Renal cortex interstitium (tissue), 11 donors: ENCODE measurements around the gene GOLGA7B. TPM values are rescaled to one million over a fixed set of nuclear protein-coding genes. Genes with fewer than 3 reads are reported as not detected.

Experiments
- DNase-seq, 11 donors: peaks; one replicate each; pipeline ENCODE4 v3.0.0-alpha.2; 2013; ENCODE audit warnings: low read depth in 9 of 11, low spot score in 4 of 11; ENCODE audit errors: extremely low read depth in 1 of 11
- polyA plus RNA-seq, 3 donors: library from polyadenylated mRNA; unstranded; fragments of 120-200 nt; gene quantifications; one replicate each; pipeline ENCODE4 v1.2.1, GENCODE V29; 2013; ENCODE audit not compliant: insufficient read length in 3 of 3

GOLGA7B gene
- polyA plus RNA-seq, 3 donors, result 0.31 to 0.43 (median 0.41) TPM

DNA sequence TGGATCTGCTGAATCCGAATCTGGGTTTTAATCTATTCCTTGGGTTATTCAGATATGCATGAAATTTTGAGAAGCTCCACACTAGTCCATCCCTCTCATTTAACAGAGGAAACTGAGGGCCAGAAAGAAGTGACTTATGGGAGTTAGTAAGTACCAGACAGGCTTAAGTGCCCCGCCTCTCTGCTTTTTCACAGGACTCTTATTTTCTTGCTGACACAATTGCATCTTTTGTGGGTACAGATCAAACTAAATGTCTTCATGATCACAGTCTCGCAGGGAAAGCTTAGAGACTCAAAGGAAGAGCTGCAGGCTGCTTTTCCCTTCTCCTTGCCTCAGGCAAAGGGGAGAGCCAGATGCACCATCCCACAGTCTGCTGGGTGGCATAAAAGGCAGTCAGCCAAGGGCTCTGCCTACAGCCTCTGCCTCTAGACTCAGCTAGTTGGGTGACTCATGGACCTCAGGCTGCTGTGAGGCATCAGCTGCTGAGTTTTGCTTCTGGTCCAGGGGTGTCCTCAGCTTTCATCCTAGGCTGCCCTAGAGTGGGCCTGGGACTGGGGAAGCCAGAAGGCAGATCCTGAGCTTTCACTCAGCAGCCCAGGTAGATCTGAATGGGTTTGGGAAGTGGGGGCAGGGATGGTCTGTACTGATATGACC, 11.6 kb downstream of the GOLGA7B start:
- DNase-seq, result no peak

DNA sequence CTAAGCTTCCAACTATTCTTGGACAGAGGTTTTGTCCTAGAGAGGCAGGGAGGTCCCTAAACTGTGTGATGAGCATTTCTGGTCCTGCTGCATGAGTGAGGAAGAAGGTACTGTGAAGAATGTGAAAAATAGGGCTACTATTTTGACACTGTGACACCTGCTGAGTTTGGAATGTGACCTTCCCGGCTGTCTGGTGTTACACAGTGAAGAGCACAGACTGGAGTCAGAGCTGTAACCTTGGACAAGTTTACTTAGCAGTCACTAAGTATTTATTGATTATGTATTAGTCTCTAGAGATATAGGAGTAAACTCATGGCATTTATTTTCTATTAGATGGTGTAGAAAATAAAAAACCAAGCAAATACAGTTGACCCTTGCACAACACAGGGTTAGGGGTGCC, 12.3 kb downstream of the GOLGA7B start:
- no peak for DNase-seq

DNA sequence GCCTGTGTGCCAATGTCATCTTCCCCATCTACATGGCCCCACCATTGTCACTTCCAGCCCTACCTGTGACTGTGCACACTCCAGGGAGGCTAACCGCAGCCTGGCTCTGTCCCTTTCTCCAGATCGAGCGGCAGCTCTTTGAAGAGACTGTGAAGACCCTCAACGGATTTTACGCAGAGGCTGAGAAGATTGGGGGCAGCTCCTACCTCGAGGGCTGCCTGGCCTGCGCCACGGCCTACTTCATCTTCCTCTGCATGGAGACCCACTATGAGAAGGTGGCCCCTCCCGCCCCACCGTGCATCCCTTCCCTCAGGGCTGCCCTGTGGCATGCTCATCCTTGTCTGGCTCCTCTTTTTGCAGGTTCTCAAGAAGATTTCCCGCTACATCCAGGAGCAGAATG, 14.2 kb downstream of the GOLGA7B start:
- no peak for DNase-seq

- DNase-seq, result no peak
These were observed 15.8 kb downstream of the GOLGA7B start for GRCh38 chr10:97865488-97865887.

GRCh38 chr10:97866524-97867219, 17.0 kb downstream of the GOLGA7B start:
- no peak for DNase-seq

- no peak for DNase-seq
These were observed 17.7 kb downstream of the GOLGA7B start for GRCh38 chr10:97867220-97867800.

DNA sequence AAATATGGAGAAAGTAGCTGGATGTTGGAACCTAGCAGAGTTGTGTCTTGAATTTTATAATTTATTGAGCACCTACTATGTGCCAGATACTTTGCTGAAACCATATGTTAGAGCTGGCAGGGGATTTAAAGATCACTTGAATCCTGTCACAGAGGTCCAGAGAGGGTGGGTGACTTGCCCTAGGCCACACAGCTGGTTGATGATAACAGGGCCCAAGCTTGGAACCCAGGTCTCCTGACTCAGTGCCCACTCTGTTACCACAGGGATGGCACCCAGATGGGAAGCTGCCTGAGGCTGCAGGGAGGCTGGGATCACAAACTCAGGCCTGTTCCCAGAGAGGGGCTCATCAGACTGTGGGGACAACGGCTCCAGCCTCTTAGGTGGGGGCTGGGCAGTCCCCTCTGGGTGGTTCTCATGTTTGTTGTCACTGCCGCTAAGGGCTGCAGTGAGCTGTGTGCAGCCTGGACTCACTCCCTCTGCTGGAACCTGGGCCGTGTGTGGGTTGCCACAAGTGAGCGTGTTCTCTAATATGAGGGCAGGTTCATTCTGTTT, 18.6 kb downstream of the GOLGA7B start:
- no peak for DNase-seq

DNA sequence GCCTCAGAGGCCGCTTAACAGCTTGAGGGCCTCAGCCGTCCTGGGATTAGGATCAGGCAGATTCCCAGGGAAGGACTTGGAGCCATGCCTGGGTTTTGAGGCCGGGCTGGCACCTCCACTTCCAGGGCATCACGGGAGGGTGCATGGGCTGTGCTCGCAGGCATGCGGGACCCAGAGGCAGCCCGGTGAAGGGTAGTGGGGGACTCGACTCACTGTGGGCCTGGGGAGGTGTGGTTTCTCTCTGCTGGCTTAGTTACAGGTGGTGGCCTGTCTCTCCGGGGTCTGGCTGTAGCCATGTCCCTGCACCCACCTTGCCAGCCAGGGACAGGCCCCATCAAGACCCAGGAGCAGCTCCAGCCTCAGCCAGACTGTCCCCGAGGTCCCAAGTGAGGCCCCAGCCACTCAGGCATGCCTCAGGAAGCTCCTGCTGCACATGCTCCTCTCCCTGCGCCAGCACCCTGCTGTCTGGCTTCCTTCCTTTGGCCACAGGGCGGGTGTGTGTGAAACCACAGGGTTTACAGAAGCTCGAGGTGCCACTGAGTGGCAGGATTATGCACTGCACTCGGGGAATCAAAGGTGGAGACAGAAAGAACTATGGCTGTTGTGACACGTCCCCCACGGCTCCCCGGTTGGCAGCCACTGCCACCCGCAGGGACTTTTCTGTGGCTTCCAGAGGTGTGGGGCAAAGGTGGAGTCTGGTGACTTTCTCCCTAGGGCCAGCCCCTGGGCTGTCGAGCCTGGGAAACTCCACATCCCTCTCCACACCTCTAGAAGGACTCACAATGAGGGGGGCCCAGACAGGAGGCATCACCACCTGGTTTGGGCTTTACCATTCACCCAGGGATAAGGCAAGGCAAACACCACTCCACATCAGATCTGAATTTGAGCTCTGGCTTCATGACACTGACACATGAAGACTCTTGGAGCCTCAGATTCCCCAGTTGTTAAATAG, 19.7 kb downstream of the GOLGA7B start:
- DNase-seq, result peak in 7 of 11 donors; percentile 42 to 63 (median 51)

- no peak for DNase-seq
These were observed 21.3 kb downstream of the GOLGA7B start for GRCh38 chr10:97870990-97871389.

GRCh38 chr10:97873569-97873968, 23.9 kb downstream of the GOLGA7B start:
- no peak for DNase-seq

DNA sequence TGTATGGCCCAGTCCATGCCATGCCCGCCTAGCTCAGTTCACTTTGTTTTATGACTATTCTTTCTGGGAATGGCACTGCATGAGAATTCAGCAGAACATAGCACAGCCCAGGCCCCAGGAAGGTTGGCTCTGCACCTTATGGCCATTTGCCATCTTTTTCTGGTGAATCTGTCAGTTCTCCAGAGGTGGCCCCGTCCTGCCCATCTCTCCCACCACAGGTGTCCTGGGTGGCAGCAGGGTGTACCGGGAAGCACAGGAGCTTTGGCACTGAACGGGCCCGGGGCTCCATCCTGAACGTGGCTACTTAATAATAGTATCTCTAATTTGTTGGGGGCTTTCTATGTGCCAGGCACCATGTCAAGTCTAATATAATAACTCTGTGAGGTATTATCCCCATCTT, 24.7 kb downstream of the GOLGA7B start:
- DNase-seq, result no peak

- DNase-seq, result no peak
These were observed 25.7 kb downstream of the GOLGA7B start for GRCh38 chr10:97875391-97875790.

GRCh38 chr10:97876402-97876801, 26.8 kb downstream of the GOLGA7B start:
- no peak for DNase-seq

DNA sequence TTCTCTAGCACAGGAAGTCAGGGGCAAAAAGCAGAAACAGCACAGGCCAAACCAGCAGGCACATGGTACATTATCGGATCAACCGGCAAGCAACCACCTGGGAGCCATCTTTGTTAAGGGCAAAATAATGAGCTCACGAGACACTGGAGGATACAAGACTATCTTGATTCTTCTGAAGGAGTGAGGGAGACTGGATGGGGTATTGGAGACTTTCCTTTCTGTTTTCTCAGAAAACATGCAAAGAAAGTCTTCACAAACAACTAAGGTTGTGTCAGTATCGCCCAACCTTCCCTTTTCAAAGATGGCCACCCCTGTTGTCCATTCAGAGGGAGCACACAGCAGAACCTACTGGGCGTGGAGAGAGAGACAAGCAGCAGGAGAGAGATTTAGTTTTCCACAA, 29.6 kb downstream of the GOLGA7B start:
- DNase-seq, result no peak

GRCh38 chr10:97880109-97880508, 30.5 kb downstream of the GOLGA7B start:
- no peak for DNase-seq

- DNase-seq, result no peak
These were observed 32.8 kb downstream of the GOLGA7B start for GRCh38 chr10:97882142-97883091.

GRCh38 chr10:97883092-97883485, 33.4 kb downstream of the GOLGA7B start:
- DNase-seq, result no peak

GRCh38 chr10:97886286-97886685, 36.6 kb downstream of the GOLGA7B start:
- DNase-seq, result no peak
